ENCODE results near the gene HOXB5. TPM values are rescaled to one million over a fixed set of nuclear protein-coding genes. Genes with fewer than 3 reads are reported as not detected.

HOXB5 gene
- total RNA-seq, 1 donor from 2014 or later, result not detected

DNA sequence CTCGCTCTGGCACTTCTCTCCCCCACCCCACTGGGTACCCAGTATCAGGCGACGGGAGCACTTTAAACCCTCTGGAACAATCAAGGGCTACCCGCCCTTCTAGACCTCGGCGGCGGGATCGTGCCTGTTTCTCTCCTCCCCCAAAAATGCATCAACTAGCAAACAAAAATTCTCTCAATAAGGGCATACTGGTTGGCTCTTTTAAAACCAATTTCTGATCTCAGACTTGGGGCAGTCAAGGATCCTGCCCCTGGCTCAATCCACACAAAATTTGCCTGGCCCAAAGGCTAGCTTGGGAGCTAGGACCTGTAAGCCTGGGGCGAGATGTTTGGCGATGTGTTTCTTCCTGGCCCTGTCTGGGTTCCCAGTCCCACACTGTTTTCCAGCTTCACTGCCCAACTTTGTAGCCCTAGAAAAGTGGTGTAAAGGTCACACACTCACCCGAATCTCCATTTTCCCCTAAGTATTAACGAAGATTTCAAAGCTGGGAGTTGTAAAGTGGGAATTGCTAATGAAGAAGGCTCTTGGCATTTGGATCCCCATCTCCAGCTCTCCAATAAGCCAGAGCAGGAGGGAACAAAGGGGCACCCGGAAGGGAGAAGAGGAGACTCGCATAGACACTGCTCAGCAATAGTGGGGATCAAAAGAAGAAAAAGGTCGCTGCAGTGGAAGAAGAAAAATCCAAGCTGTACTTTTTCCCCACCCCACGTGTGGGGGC, 34.3 kb downstream of the HOXB5 start:
- Histone ChIP-seq H3K36me3 (ENCODE audit: insufficient read depth, low read length) (no peaks in the 10 kb centered on the region), H3K4me2 (ENCODE audit: low read length) (peak overlapping the region; percentile 88), H4K20me1 (ENCODE audit: insufficient read depth, low read length) (peaks cover 9% of the 10 kb centered on the region), H3K27ac (ENCODE audit: low read depth, low read length) (peak overlapping the region; percentile 61), H3K27me3 (ENCODE audit: insufficient read depth, low read length) (peaks cover 73% of the 10 kb centered on the region), H3K9ac (ENCODE audit: low read length) (peak overlapping the region; percentile 83), H2AFZ (ENCODE audit: low read depth, low read length) (no peak overlapping the region), H3K79me2 (ENCODE audit: insufficient read depth, low read length) (peaks cover 94% of the 10 kb centered on the region), H3K4me1 (ENCODE audit: insufficient read depth, low read length) (peaks cover 51% of the 10 kb centered on the region), H3K4me3 (ENCODE audit: insufficient read depth, low read depth, low read length) (no peak overlapping the region), H3K9me3 (ENCODE audit: insufficient read depth, low read depth, low read length) (no peaks in the 10 kb centered on the region)
- DNase-seq (ENCODE audit: low read depth), result no peak
- peaks cover 2% of the 10 kb centered on the region for H3K4me1 Mint-ChIP-seq (ENCODE audit: low read depth, unreplicated experiment)
- no peak overlapping the region for H3K4me3 Mint-ChIP-seq (ENCODE audit: unreplicated experiment)
- H3K27ac Mint-ChIP-seq (ENCODE audit: unreplicated experiment), result no peak overlapping the region
- no peak for FAIRE-seq
- H3K36me3 Mint-ChIP-seq (ENCODE audit: low read depth, unreplicated experiment), result peaks cover 2% of the 10 kb centered on the region
- H3K27me3 Mint-ChIP-seq (ENCODE audit: low read depth, unreplicated experiment), result peaks cover 95% of the 10 kb centered on the region
- peaks cover 18% of the 10 kb centered on the region for H3K9me3 Mint-ChIP-seq (ENCODE audit: unreplicated experiment)
- TF ChIP-seq EZH2 (IDR thresholded peaks at IDR 0.05; ENCODE audit: insufficient read depth, low read length) (no peak), CTCF (IDR thresholded peaks at IDR 0.05; ENCODE audit: insufficient read depth, low read depth, low read length) (no peak)

DNA sequence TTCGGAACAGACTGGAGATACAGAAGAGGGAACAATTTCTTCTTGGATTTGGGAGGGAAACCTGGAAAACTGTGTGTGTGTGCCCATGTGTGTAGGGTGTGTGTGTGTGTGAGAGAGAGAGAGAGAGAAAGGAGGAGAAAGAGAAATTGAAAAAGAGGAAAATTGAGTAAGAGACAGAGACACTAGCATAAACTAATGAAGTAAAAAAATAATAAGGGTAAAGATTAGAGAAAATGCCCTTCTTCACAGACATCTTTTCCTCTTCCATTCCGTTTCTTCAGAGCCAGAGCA, 34.8 kb downstream of the HOXB5 start:
- Mint-ChIP-seq H3K27me3 (ENCODE audit: low read depth, unreplicated experiment) (peaks cover 98% of the 10 kb centered on the region), H3K27ac (ENCODE audit: unreplicated experiment) (peak overlapping the region; percentile 8), H3K36me3 (ENCODE audit: low read depth, unreplicated experiment) (peaks cover 2% of the 10 kb centered on the region), H3K9me3 (ENCODE audit: unreplicated experiment) (peaks cover 17% of the 10 kb centered on the region), H3K4me3 (ENCODE audit: unreplicated experiment) (no peak overlapping the region), H3K4me1 (ENCODE audit: low read depth, unreplicated experiment) (peaks cover 2% of the 10 kb centered on the region)
- H3K9ac ChIP-seq (ENCODE audit: low read length), result peak overlapping the region; percentile 83
- no peak overlapping the region for H3K4me3 ChIP-seq (ENCODE audit: insufficient read depth, low read depth, low read length)
- peak overlapping the region; percentile 88 for H3K4me2 ChIP-seq (ENCODE audit: low read length)
- H3K27me3 ChIP-seq (ENCODE audit: insufficient read depth, low read length), result peaks cover 78% of the 10 kb centered on the region
- H3K4me1 ChIP-seq (ENCODE audit: insufficient read depth, low read length), result peaks cover 51% of the 10 kb centered on the region
- H3K79me2 ChIP-seq (ENCODE audit: insufficient read depth, low read length), result peaks cover 96% of the 10 kb centered on the region
- H3K27ac ChIP-seq (ENCODE audit: low read depth, low read length), result peak overlapping the region; percentile 61
- DNase-seq (ENCODE audit: low read depth), result no peak
- no peak for TF ChIP-seq EZH2 (IDR thresholded peaks at IDR 0.05; ENCODE audit: insufficient read depth, low read length)
- no peak for TF ChIP-seq CTCF (IDR thresholded peaks at IDR 0.05; ENCODE audit: insufficient read depth, low read depth, low read length)
- H3K9me3 ChIP-seq (ENCODE audit: insufficient read depth, low read depth, low read length), result no peaks in the 10 kb centered on the region
- FAIRE-seq, result no peak
- peaks cover 9% of the 10 kb centered on the region for H4K20me1 ChIP-seq (ENCODE audit: insufficient read depth, low read length)
- H2AFZ ChIP-seq (ENCODE audit: low read depth, low read length), result no peak overlapping the region
- no peaks in the 10 kb centered on the region for H3K36me3 ChIP-seq (ENCODE audit: insufficient read depth, low read length)
